Endothelial cell (in vitro differentiated cells): Measurements from ENCODE around the gene USH2A. TPM values are rescaled to one million over a fixed set of nuclear protein-coding genes. Genes with fewer than 3 reads are reported as not detected.
A peak's percentile ranks its signal among the peaks of the same experiment; 100 is the strongest.

ENCODE experiments used
- DNase-seq: peaks from one replicate; pipeline ENCODE4 v3.0.0; 2021; ENCODE audit warnings: low spot score
- H3K27ac Mint-ChIP-seq: one replicate; pipeline ENCODE4 v1.8.0; 2021; ENCODE audit warnings: mixed read lengths, inconsistent platforms; ENCODE audit not compliant: unreplicated experiment
- H3K27me3 Mint-ChIP-seq: one replicate; pipeline ENCODE4 v1.8.0; 2021; ENCODE audit warnings: mild to moderate bottlenecking, moderate library complexity, mixed read lengths, inconsistent platforms; ENCODE audit not compliant: unreplicated experiment
- H3K36me3 Mint-ChIP-seq: one replicate; pipeline ENCODE4 v1.8.0; 2021; ENCODE audit warnings: mild to moderate bottlenecking, low read depth, mixed read lengths, inconsistent platforms; ENCODE audit not compliant: unreplicated experiment
- H3K4me1 Mint-ChIP-seq: one replicate; pipeline ENCODE4 v1.8.0; 2021; ENCODE audit warnings: mild to moderate bottlenecking, mixed read lengths, inconsistent platforms; ENCODE audit not compliant: unreplicated experiment
- H3K4me3 Mint-ChIP-seq: one replicate; pipeline ENCODE4 v1.8.0; 2021; ENCODE audit warnings: mild to moderate bottlenecking, mixed read lengths, inconsistent platforms; ENCODE audit not compliant: unreplicated experiment
- H3K9me3 Mint-ChIP-seq: one replicate; pipeline ENCODE4 v1.8.0; 2021; ENCODE audit warnings: mixed read lengths, inconsistent platforms; ENCODE audit not compliant: unreplicated experiment
- CTCF ChIP-seq: fragments of 200-600 bp; sonication (generic); IDR thresholded peaks from one replicate; pipeline ENCODE4 v1.5.0; 2021; ENCODE audit warnings: antibody characterized with exemption; ENCODE audit not compliant: unreplicated experiment
- total RNA-seq: library from RNA; stranded (reverse); fragmentation: NEBNext Ultra II Directional; extraction: Animal tissue kit (Norgen Biotek cat#: 25700); gene quantifications from one replicate; pipeline ENCODE4 v1.2.1, GENCODE V29; 2021; ENCODE audit not compliant: unreplicated experiment

The USH2A gene
- total RNA-seq, 1 donor from 2014 or later: not detected

GRCh38 chr1:215594640-215595039 is 828.6 kb downstream of the USH2A start:
- no peak for TF ChIP-seq CTCF
- no peak overlapping the region for H3K4me3 Mint-ChIP-seq
- H3K4me1 Mint-ChIP-seq: peaks cover 10% of the 10 kb centered on the region
- peaks cover 5% of the 10 kb centered on the region for H3K36me3 Mint-ChIP-seq
- DNase-seq: no peak
- no peaks in the 10 kb centered on the region for H3K9me3 Mint-ChIP-seq
- H3K27me3 Mint-ChIP-seq: no peaks in the 10 kb centered on the region
- no peak overlapping the region for H3K27ac Mint-ChIP-seq

GRCh38 chr1:215590779-215591491 is 832.3 kb downstream of the USH2A start:
- H3K4me1 Mint-ChIP-seq: peaks cover 10% of the 10 kb centered on the region
- no peak overlapping the region for H3K27ac Mint-ChIP-seq
- TF ChIP-seq CTCF: no peak
- no peaks in the 10 kb centered on the region for H3K9me3 Mint-ChIP-seq
- H3K27me3 Mint-ChIP-seq: no peaks in the 10 kb centered on the region
- no peak overlapping the region for H3K4me3 Mint-ChIP-seq
- no peak for DNase-seq
- H3K36me3 Mint-ChIP-seq: peaks cover 5% of the 10 kb centered on the region

- Mint-ChIP-seq H3K36me3 (peaks cover 9% of the 10 kb centered on the region), H3K9me3 (no peaks in the 10 kb centered on the region), H3K27ac (no peak overlapping the region), H3K4me1 (peaks cover 10% of the 10 kb centered on the region), H3K27me3 (no peaks in the 10 kb centered on the region), H3K4me3 (no peak overlapping the region)
- DNase-seq: no peak
- TF ChIP-seq CTCF: no peak
Measured at GRCh38 chr1:215589650-215590435, 833.4 kb downstream of the USH2A start.

- DNase-seq: no peak
- H3K27me3 Mint-ChIP-seq: peaks cover 2% of the 10 kb centered on the region
- no peak overlapping the region for H3K27ac Mint-ChIP-seq
- peaks cover 20% of the 10 kb centered on the region for H3K36me3 Mint-ChIP-seq
- H3K4me3 Mint-ChIP-seq: peak overlapping the region; percentile 42
- H3K4me1 Mint-ChIP-seq: no peaks in the 10 kb centered on the region
- H3K9me3 Mint-ChIP-seq: no peaks in the 10 kb centered on the region
- no peak for TF ChIP-seq CTCF
Measured at GRCh38 chr1:215584389-215584788, 838.9 kb downstream of the USH2A start.
